HepG2 (cell line): ENCODE results near the gene C9orf50. TPM values are rescaled to one million over a fixed set of nuclear protein-coding genes. Genes with fewer than 3 reads are reported as not detected.

ENCODE experiments used
- CREM ChIP-seq, 2 experiments: sonication (generic) in 1 of 2; formaldehyde crosslinking in 1 of 2; IDR thresholded peaks; 2 replicates each; pipeline versions ENCODE4 v1.4.0 to v1.6.1; 2016 to 2020; ENCODE audit warnings: antibody characterized with exemption in 1 of 2, mild to moderate bottlenecking in 1 of 2, missing genetic modification reagents in 1 of 2
- JDP2 ChIP-seq: sonication (generic); formaldehyde crosslinking; IDR thresholded peaks from 2 replicates; pipeline ENCODE4 v1.8.1; 2022; ENCODE audit warnings: missing genetic modification reagents, borderline replicate concordance
- PAWR ChIP-seq: sonication (generic); formaldehyde crosslinking; IDR thresholded peaks from 2 replicates; pipeline ENCODE4 v1.4.0; 2020; ENCODE audit warnings: missing genetic modification reagents, mild to moderate bottlenecking, borderline replicate concordance
- PAX8 ChIP-seq: sonication (generic); formaldehyde crosslinking; IDR thresholded peaks from 2 replicates; pipeline ENCODE4 v1.8.0; 2022; ENCODE audit warnings: mild to moderate bottlenecking, missing genetic modification reagents, borderline replicate concordance
- RBM39 ChIP-seq: fragments of 200-400 bp; formaldehyde crosslinking; IDR thresholded peaks from one replicate; pipeline ENCODE4 v1.6.1; 2018; ENCODE audit warnings: antibody characterized with exemption, mild to moderate bottlenecking, low read depth, low read length; ENCODE audit not compliant: poor library complexity, severe bottlenecking
- ZFX ChIP-seq: sonication (generic); formaldehyde crosslinking; IDR thresholded peaks from 2 replicates; pipeline ENCODE4 v1.4.0; 2020; ENCODE audit warnings: mild to moderate bottlenecking, low read depth, missing genetic modification reagents, moderate library complexity
- ZFY ChIP-seq: sonication (generic); formaldehyde crosslinking; IDR thresholded peaks from 2 replicates; pipeline ENCODE4 v1.4.0; 2020; ENCODE audit warnings: missing genetic modification reagents
- ZNF343 ChIP-seq: sonication (generic); formaldehyde crosslinking; IDR thresholded peaks from 2 replicates; pipeline ENCODE4 v1.4.0; 2020; ENCODE audit warnings: mild to moderate bottlenecking, missing genetic modification reagents
- ZNF775 ChIP-seq: sonication (generic); formaldehyde crosslinking; IDR thresholded peaks from 2 replicates; pipeline ENCODE4 v1.4.0; 2020; ENCODE audit warnings: missing genetic modification reagents, mild to moderate bottlenecking, moderate library complexity, borderline replicate concordance
- ZNF777 ChIP-seq: sonication (generic); formaldehyde crosslinking; IDR thresholded peaks from 2 replicates; pipeline ENCODE4 v1.4.0; 2020; ENCODE audit warnings: missing genetic modification reagents
- polyA plus RNA-seq, 8 experiments: library from polyadenylated mRNA; depleted of rRNA in 3 of 8; stranded (reverse) in 7 of 8; unstranded in 1 of 8; fragments of >200 nt; fragmentation: Illumina TruSeq in 4 of 8; extraction: Trizol in 4 of 8; gene quantifications; 2 replicates each; pipeline versions ENCODE4 v1.2.1 to v1.2.3, GENCODE V29; 2011 to 2016; ENCODE audit warnings: low read depth in 4 of 8, missing spikeins in 1 of 8, mixed read lengths in 1 of 8; ENCODE audit not compliant: insufficient read depth in 1 of 8
- total RNA-seq, 5 experiments: library from RNA; depleted of rRNA; stranded (reverse); fragments of >200 nt; fragmentation: Illumina TruSeq; extraction: Trizol; gene quantifications; 2 replicates each; pipeline ENCODE4 v1.2.3, GENCODE V29; 2016; ENCODE audit warnings: low read depth in 1 of 5
- TF ChIP-seq, protein P1 (sequence below): sonication (generic); formaldehyde crosslinking; IDR thresholded peaks from 2 replicates; pipeline ENCODE4 v1.9.0; 2021; ENCODE audit warnings: missing genetic modification reagents, borderline replicate concordance
- TF ChIP-seq, protein P2 (sequence below): sonication (generic); formaldehyde crosslinking; IDR thresholded peaks from 2 replicates; pipeline ENCODE4 v1.8.1; 2023; ENCODE audit warnings: mild to moderate bottlenecking, missing genetic modification reagents
- TF ChIP-seq, protein P3 (sequence below): sonication (generic); formaldehyde crosslinking; IDR thresholded peaks from 2 replicates; pipeline ENCODE4 v1.4.0; 2020; ENCODE audit warnings: missing genetic modification reagents, borderline replicate concordance
- TF ChIP-seq, protein P4 (sequence below): sonication (generic); formaldehyde crosslinking; IDR thresholded peaks from 2 replicates; pipeline ENCODE4 v1.4.0; 2020; ENCODE audit warnings: mild to moderate bottlenecking, missing genetic modification reagents

The C9orf50 gene
- total and polyA plus RNA-seq, 2 of the 13 experiments (the other 11 are each of a cell fraction or from before 2014, with no cell fraction given), result not detected

DNA sequence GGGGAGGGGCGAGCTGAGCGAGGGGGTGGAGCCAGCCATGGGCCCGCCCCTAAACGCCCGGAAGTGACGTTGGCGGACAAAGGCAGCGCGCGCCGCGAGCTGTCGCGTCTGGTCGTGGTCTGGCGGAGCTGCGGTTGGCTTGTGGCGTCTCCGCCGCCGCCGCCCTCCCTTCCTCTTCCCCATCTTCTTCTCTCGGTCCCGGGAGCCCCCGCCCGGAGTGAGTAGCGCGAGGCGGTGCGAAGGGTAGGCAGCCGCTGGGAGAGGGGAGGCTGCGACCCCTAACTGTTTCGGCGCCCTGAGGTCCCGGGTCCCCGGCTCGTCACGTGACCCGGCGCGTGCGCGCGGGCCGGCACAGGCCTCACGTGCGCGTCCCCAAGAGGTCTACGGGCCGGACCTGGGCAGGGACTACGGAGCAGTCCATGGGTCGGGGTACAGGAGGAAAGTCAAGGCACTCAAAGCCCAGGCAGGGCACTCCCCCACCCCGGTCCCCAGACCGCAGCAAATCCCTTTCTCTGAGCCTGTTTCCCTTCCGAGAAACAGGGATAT, 5.3 kb upstream of the C9orf50 start, which contains the start of gene NTMT1 (continued):
- 0 out of 2 replicates have a peak, but pooled peaks have one; percentile 30 for TF ChIP-seq ZNF777
- no peak for TF ChIP-seq PAX8 (CRISPR knock-in tag)
- TF ChIP-seq, protein P1, sequence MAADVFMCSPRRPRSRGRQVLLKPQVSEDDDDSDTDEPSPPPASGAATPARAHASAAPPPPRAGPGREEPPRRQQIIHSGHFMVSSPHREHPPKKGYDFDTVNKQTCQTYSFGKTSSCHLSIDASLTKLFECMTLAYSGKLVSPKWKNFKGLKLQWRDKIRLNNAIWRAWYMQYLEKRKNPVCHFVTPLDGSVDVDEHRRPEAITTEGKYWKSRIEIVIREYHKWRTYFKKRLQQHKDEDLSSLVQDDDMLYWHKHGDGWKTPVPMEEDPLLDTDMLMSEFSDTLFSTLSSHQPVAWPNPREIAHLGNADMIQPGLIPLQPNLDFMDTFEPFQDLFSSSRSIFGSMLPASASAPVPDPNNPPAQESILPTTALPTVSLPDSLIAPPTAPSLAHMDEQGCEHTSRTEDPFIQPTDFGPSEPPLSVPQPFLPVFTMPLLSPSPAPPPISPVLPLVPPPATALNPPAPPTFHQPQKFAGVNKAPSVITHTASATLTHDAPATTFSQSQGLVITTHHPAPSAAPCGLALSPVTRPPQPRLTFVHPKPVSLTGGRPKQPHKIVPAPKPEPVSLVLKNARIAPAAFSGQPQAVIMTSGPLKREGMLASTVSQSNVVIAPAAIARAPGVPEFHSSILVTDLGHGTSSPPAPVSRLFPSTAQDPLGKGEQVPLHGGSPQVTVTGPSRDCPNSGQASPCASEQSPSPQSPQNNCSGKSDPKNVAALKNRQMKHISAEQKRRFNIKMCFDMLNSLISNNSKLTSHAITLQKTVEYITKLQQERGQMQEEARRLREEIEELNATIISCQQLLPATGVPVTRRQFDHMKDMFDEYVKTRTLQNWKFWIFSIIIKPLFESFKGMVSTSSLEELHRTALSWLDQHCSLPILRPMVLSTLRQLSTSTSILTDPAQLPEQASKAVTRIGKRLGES (CRISPR knock-in tag), result peak; percentile 28; the same call in 1 of the 2 replicates
- peak; percentile 82; the same call in 1 of the 2 replicates for TF ChIP-seq ZFY (CRISPR knock-in tag)
- no peak for TF ChIP-seq PAWR
- TF ChIP-seq, protein P2, sequence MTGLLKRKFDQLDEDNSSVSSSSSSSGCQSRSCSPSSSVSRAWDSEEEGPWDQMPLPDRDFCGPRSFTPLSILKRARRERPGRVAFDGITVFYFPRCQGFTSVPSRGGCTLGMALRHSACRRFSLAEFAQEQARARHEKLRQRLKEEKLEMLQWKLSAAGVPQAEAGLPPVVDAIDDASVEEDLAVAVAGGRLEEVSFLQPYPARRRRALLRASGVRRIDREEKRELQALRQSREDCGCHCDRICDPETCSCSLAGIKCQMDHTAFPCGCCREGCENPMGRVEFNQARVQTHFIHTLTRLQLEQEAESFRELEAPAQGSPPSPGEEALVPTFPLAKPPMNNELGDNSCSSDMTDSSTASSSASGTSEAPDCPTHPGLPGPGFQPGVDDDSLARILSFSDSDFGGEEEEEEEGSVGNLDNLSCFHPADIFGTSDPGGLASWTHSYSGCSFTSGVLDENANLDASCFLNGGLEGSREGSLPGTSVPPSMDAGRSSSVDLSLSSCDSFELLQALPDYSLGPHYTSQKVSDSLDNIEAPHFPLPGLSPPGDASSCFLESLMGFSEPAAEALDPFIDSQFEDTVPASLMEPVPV (CRISPR knock-in tag), result peak; percentile 91; the same call in 1 of the 2 replicates
- no peak for TF ChIP-seq ZNF343 (CRISPR knock-in tag)
- TF ChIP-seq ZNF775 (CRISPR knock-in tag), result no peak
- no peak for TF ChIP-seq JDP2 (CRISPR knock-in tag)
- TF ChIP-seq CREM (IDR thresholded peaks at IDR 0.05), result peak; percentile 77; the same call in 1 of the 2 replicates
- no peak; the same call in 1 of the 2 replicates for TF ChIP-seq CREM (CRISPR knock-in tag; IDR thresholded peaks at IDR 0.05)
- TF ChIP-seq ZFX (CRISPR knock-in tag), result peak; percentile 67
- TF ChIP-seq, protein P3, sequence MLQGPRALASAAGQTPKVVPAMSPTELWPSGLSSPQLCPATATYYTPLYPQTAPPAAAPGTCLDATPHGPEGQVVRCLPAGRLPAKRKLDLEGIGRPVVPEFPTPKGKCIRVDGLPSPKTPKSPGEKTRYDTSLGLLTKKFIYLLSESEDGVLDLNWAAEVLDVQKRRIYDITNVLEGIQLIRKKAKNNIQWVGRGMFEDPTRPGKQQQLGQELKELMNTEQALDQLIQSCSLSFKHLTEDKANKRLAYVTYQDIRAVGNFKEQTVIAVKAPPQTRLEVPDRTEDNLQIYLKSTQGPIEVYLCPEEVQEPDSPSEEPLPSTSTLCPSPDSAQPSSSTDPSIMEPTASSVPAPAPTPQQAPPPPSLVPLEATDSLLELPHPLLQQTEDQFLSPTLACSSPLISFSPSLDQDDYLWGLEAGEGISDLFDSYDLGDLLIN, result 0 out of 2 replicates have a peak, but pooled peaks have one; percentile 60
- TF ChIP-seq RBM39, result peak; percentile 63
- TF ChIP-seq, protein P4, sequence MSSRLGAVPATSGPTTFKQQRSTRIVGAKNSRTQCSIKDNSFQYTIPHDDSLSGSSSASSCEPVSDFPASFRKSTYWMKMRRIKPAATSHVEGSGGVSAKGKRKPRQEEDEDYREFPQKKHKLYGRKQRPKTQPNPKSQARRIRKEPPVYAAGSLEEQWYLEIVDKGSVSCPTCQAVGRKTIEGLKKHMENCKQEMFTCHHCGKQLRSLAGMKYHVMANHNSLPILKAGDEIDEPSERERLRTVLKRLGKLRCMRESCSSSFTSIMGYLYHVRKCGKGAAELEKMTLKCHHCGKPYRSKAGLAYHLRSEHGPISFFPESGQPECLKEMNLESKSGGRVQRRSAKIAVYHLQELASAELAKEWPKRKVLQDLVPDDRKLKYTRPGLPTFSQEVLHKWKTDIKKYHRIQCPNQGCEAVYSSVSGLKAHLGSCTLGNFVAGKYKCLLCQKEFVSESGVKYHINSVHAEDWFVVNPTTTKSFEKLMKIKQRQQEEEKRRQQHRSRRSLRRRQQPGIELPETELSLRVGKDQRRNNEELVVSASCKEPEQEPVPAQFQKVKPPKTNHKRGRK, result no peak
- TF ChIP-seq, all 625 proteins: peak for 230
